GM04503 (cell line): ENCODE data around the gene PPP1R37.

Experiments
- DNase-seq: peaks from one replicate; pipeline ENCODE4 v3.0.0-alpha.2; 2012; ENCODE audit warnings: low read depth

PPP1R37 gene

GRCh38 chr19:45070861-45071544 is 22.0 kb upstream of the PPP1R37 start:
- DNase-seq, result no peak

GRCh38 chr19:45071545-45071938 is 21.4 kb upstream of the PPP1R37 start:
- no peak for DNase-seq

- no peak for DNase-seq
These were observed 20.8 kb upstream of the PPP1R37 start for GRCh38 chr19:45071969-45072790.

- no peak for DNase-seq
These were observed 18.2 kb upstream of the PPP1R37 start for GRCh38 chr19:45074744-45075300.

GRCh38 chr19:45075301-45076028 is 17.5 kb upstream of the PPP1R37 start:
- no peak for DNase-seq

- no peak for DNase-seq
These were observed 16.7 kb upstream of the PPP1R37 start, which contains the start of gene ZNF296 for GRCh38 chr19:45076029-45076850. ZNF296 (minus strand) TSS chr19:45076478; CDS start chr19:45076373, 105 bp downstream.

- no peak for DNase-seq
These were observed 15.9 kb upstream of the PPP1R37 start for GRCh38 chr19:45076851-45077730.

GRCh38 chr19:45078390-45079062 is 14.5 kb upstream of the PPP1R37 start:
- no peak for DNase-seq

- no peak for DNase-seq
These were observed 13.7 kb upstream of the PPP1R37 start, which contains the start of gene GEMIN7 for GRCh38 chr19:45079063-45079910. GEMIN7 (plus strand) TSS chr19:45079260; CDS start chr19:45090115, 10,855 bp downstream.

- DNase-seq, result no peak
These were observed 13.0 kb upstream of the PPP1R37 start for GRCh38 chr19:45079911-45080370.

- DNase-seq, result no peak
These were observed 10.8 kb upstream of the PPP1R37 start for GRCh38 chr19:45082170-45082569.

- no peak for DNase-seq
These were observed 6.5 kb upstream of the PPP1R37 start for GRCh38 chr19:45086480-45086879.

GRCh38 chr19:45087531-45087930 is 5.4 kb upstream of the PPP1R37 start:
- DNase-seq, result no peak

GRCh38 chr19:45090034-45090433 is 2.9 kb upstream of the PPP1R37 start:
- DNase-seq, result no peak

GRCh38 chr19:45090606-45091005 is 2.4 kb upstream of the PPP1R37 start:
- no peak for DNase-seq

GRCh38 chr19:45091031-45091923 is 1.7 kb upstream of the PPP1R37 start:
- peak; percentile 89 for DNase-seq

- DNase-seq, result no peak
These were observed 1.2 kb downstream of the PPP1R37 start for GRCh38 chr19:45094137-45094536.

GRCh38 chr19:45094707-45095106 is 1.7 kb downstream of the PPP1R37 start:
- no peak for DNase-seq
